Activated T-cell treated with anti-CD3 and anti-CD28 coated beads, Interleukin-2, amount 50 U/mL, for 1 hour (primary cell): ENCODE measurements around the gene C20orf144.

Experiments
- DNase-seq: peaks from one replicate; pipeline ENCODE4 v3.0.0-alpha.2; 2020

The C20orf144 gene

DNA sequence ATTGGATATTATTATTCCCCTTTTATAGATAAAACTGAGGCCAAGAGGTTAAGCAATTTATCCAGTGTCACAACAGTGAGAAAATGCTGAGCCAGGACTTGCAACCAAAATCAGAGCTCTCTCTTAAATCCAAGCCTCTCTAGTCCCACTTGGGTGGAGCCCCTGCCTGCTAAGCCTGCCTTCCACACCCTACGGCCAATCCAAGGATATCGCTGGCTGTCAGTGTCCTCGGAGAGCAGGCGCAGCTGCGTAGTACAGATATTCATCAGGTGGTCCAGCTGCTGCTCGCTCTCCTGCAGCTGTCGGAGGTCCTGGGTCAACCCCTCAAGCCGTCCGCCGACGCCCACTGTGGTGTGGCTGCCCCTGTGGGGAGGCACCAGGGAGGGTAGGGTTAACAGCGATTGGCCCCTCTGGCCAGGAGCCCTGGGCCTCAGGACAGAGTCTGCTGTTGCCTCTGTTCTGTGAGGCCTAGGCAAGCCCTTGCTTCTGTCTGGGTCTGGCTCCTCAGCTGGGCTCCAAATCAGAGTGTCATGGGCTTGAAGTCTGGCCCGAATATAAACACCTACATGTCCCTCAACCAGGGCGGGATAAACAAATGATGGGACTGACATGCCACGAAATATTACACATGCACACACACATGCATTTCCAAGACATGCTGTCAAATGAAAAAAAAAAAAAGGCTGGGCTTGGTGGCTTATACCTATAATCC, 16.0 kb downstream of the C20orf144 start:
- DNase-seq = no peak

DNA sequence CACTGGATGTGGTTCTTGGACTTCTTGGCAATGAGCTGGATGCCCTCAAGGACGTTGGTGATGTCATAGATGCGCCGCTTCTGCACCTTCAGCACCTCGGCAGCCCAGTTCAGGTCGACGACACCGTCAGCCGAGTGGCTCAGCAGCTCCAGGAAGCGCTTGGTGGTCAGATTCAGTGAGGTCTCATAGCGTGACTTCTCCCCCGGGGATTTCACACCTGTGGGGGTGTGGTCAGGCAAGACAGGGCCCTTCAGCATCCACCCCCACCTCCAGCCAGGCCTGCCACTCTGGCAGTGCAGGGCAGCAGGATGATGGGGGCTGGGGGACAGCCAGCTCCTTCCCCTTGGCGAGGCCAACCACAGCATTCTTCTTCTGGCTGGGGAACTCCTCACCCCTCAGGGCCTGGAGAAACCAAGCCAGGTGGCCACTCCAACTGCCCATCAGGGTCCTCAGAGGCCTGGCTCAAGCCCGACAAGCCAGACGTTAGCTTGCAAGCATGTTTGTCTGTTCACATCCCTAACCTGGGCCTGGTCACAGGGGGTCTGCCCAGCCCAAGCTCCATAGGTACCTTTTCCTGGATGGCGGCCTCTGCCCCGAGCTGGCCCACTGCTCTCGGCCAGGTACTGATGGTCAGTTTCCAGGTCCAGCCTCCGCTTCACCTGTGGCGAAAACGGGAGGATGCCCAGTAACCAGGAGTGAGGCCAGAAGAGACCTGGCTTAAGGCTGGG, 17.8 kb downstream of the C20orf144 start:
- peak; percentile 49 for DNase-seq

DNA sequence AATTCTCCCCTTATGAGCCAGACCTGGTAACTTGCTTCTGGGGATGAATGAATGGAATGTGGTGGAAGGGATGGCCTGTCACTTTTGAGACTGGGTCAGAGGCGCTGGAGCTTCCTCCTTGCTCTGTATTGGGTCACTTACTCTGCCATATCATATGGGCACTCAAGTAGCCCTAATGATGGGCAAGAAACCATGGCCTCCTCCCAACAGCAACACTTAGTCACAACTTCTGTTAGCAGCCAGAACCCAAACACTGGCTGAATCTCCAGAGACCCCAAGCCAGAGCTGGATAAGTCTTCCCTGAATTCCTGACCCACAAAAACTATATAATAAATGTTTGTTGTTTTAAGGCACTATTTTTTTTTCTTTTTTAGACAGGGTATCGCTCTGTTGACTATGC, 18.6 kb downstream of the C20orf144 start:
- no peak for DNase-seq

DNA sequence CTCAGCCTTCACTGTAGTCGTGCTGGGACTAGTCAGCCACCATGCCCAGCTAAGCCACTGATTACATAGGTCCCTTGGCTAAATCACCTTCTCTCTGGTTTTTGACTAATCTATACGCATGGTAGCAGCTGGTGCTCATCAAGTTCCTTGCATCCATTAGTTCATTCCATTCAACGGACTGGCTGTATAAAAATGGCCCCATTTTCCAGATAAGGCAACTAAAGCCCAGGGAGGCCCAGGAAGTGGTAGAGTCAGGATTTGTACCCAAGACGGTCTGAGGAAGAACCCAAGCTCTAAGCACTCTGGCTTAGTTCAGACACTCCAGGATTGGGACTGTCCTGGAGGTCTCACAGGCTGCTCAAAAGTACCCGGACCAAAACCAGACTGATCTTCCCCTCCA, 19.2 kb downstream of the C20orf144 start:
- DNase-seq = no peak

DNA sequence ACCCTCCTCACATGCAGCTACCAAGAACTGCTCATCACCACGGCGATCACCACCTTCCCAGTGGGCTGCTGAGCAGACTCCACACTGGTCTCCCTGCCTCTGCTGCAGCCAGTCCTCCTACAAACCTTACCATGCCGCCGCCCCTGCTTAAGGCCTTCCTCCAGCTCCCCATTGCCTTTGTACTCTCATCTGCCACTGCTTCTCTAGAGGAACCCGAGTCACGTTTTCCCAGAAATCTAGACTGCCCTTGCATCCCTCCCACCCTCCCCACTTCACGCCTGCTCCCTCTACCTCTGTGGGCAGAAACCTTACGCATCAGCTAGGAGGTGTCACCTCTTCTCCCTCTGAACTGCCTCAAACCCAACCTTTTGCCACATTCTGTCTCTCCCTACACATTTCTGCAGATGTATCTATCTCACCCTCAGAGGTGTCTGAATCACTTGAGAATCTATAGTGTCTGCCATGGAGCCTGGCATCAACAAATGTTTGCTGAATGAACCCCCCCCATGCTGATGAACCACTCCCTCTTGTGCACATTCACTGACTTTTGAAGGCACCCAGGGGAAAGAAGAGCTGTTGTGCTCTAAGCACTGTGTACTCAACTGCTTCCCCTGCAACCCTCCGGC, 19.7 kb downstream of the C20orf144 start:
- no peak for DNase-seq

DNA sequence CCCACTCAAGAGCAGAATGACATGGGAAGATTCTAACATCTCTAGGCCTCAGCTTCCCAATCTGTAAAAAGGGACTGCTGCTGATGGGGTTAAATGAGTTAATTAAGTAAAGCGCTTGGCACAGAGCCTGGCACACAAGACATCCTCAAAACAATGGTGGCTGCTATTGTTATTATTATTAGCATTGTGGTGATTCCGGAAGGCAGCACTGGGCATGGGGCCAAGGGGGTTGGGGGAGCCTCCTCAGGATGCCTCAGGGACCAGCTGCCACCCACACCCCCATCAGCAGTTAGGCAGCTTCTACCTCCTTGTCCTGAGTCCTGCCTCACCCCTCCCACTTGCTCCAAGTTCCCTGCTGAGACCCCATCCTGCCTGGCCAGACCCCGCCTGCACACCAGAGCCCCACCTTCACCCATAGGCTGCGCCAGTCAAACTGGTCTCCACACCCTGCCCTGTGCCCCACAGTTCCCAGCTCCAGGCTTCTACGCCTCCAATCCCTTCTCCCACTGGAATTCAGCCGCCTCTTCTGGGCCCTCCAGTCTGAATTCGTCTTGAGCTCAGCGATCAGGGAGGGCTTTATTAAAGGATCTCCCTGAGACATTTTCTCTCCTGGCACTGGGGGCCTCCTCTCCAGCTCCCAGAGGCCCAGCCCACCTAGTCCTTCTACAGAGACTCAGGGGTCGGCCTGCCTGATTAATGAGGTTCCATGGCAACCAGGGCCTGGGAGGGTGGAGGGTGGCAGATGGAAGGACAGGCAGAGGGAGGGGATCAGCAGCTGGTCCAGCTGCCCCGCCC, 22.6 kb downstream of the C20orf144 start:
- no peak for DNase-seq

DNA sequence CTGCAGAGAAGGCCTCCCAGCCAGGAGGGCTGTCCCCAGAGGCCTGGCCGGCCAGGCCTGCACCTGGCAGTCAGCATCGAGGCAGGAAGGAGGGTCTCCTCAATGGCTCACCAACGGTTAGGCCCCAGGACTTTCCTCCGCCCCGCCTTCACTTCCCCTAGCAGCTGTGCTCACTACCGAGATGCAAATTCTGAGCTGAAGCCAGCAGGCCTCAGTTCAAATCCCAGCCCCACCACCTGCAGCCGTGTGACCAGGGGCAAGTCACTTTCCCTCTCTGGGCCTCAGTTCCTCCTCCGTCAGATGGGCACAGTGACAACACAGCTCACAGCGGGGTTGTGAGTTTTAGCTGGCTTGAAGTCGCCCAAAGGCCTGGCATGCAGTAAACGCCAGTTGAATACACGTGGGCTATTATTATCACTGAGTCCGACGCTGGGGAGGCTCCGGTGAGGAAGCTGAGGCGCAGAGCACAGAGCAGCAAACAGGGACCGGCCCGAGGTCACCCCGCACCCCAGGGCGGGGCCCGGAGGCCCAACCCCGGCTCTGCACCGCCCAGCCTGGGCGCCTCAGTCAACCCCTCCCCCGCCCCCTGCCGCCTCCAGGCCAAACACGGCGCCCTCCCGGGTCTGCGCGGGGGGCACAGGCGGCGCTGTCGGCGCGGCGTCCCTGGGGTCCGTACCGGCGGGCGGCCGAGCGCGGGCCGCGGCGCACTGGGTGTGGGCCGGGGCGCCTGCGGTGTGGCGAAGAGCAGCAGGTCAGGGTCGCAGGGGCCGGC, 23.4 kb downstream of the C20orf144 start:
- DNase-seq = peak; percentile 46

DNA sequence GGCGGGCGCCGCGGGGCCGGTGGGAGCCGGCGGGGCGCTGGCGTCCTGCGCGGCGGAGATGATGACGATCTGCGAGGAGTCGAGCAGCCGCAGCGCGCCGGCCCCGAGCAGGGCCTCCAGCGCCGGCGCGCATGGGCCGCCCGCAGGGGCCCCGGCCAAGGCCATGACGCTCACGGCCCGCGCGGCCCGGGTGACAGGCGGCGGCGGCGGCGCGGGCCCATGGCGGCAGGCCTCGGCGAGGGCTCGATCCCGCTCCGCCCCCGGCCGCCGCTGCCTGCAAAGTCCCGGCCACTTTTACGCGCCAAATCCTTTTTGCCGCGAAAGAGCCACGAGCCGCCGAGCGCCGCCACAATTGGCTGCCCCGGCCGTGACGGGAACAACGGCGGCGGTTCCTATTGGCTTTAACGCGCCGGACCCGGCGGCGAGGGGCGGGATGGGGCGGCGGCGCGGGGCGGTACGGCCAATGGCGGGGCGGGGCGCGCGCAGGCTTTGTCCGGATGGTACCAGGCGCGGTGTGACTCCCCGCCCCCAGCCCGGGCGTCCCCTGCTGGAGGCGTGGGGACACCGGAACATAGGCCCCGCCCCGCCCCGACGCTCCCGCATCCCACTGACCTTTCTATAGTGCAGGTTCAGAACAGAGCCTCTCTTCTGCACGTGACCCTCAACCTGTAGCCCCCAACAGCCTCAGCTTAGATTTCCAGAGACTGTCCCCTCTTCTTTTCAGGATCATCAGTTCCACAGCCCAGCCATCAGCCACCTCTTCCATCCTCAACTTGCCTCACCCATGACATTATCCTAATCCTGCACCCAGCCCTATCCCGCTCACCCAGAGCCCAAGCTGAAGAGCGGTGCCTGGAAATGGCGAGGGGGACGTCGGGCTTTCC, 24.2 kb downstream of the C20orf144 start, which contains the start of gene E2F1:
TSS of gene E2F1 (minus strand) at position 286 of the 884 bp plus-strand sequence. CDS start at position 165, 121 bp downstream.
- DNase-seq = peak; percentile 95

DNA sequence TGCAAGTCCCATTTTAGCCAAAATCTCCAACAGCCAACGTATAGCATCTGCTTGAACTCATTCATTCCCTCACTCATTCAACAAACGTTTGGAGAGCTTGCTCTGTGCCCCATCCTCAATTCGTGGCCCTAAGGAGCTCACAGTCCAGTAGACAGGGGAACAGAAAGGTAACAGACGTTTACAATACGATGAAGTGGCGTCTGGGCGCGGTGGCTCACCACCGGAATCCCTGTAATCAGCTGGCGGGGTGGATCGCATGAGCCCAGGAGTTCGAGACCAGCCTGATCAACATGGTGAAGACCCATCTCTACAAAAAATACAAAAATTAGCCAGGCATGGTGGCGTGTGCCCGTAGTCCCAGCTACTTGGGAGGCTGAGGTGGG, 24.8 kb downstream of the C20orf144 start:
- DNase-seq = no peak

DNA sequence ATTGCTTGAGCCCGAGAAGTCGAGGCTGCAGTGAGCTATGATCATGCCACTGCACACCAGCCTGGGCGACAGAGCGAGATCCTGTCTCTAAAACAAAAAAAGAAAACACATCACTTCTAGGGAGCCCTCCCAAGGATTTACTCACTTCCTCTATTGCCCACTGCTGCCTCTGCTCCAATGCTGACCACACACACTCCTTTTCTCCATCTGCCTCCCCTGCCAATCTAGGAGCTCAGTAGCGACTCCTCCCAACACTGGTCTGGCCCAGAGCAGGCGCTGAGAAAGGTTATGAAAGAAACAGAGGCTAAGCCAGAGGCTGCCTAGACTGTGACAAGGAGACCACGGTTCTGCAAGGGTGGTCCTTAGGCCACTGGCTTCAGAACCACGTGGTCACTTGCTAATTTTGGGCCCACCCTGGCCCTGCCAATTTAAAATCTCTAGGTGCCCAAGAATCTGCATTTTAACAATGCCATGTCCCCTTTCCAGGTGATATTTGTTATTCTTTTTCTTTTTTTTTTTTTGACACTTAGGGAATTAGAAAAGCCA, 25.3 kb downstream of the C20orf144 start:
- no peak for DNase-seq

DNA sequence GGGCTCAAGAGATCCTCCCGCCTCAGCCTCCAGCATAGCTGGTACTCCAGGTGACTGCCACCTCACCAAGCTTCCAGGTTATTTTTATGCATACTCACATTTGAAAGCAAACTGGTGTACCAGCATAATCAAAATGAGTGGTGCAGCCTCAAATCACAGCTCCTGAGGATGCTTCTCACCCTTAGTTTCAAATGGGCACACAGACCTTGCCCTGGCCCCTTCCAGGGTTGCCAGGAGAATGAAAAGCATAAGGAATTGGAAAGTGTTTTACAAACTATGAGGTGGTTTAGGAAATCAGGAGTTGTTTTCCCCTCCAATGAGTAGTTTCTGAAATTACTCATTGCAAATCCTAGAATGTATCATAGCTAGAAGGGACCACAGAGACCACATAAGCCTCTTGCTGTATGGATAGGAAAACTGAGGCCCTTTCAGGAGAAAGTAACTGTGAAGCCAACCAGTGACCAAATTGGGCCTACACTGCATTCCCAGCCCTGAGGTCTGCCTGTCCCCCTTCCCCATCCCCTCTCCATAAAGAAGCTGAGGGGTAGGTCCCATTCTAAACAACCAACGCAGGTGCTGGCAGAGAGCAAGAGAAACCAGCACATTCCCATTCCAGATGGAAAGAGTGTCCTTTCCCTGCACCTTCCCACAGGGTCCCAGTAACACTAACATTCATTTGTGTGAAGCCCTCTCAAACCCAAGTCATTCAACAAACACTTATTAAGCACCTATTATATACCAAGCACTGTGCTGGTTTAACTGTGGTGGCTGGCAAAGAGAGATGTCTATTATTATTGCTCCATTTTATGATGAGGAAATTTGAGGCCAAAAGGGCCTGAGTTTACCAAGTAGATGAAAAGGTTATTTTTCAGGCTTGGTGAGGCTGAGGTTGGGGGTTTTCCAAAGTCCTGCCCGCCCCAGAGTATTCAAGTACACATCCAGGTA, 26.1 kb downstream of the C20orf144 start:
- no peak for DNase-seq

DNA sequence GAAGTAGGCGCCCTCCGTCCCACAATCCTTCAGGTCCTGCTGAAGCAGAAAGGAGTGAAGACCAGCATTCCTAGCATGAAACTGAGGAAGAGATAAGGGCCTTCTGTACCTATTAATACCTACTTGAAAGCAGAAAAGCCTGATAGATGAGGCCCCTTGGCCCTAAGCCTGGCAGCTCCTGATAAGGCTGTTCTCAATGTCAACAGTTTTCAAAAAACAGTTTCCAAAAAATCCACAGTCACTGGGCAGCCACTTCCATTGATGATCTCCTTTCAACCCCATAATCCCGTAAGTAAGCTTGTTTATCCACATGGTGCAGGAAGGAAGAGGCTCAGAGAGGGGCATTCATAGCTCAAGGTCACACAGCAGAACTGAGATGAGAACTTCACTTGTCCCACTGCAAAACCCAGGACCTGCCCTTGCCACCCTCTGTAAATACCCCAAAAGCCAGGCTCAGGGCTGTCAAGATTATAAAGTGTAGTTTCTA, 26.9 kb downstream of the C20orf144 start:
- DNase-seq = no peak

DNA sequence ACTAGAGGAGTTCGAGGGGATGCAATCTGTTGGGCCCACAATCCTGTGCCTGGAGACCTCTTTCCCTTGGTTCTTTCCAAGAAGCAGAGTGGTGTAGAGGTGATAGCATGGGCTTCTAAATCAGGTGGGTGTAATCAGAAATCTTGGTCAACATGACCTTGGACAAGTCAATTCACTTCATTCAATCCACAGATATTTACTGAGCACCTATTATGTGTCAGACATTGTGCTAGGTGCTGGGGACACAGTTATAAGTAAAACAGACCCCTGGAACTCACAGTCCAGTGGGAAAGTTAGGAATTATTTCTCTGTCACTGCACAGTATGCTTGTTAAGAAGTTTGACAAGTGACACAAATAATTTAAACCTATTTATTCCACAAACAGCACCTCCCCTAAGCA, 27.4 kb downstream of the C20orf144 start:
- DNase-seq = no peak

DNA sequence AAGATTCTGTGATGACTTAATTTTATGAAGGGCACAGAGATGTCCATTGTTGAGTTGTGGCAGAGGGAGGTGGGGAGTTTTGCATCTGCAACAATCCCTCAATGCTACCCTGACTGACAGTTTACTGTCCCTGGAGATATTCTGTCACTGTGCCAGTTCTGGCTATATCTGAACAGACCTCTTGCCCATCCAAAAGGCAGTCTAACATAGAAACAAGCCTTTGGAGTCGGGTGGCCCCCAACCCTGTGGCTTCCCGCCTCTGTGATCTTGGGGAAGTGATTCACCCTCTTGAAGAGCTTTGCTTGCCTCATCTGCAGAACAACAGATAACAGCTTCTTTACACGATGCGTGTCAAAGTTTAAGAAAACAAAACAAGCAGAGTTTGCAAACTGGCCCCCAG, 27.8 kb downstream of the C20orf144 start:
- DNase-seq = peak; percentile 64

DNA sequence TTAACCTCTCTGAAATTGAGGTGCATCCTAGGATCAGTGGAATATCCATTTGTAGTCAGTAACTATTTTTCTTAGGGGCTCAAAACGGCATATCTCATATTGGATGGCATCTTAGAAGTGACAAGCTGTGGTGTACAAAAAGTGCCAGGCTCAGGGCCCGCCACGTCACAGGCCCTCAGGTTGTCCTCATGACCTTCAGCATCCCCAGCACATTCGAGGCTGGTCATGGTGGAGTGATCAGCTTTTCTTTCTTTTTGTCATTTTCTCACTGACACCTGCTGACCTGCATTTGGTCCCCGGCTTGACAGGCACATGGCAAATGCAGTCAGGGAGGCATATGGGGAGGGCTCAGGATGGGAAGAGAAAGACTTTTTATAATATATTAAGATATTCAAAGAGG, 31.2 kb downstream of the C20orf144 start:
- DNase-seq = no peak

DNA sequence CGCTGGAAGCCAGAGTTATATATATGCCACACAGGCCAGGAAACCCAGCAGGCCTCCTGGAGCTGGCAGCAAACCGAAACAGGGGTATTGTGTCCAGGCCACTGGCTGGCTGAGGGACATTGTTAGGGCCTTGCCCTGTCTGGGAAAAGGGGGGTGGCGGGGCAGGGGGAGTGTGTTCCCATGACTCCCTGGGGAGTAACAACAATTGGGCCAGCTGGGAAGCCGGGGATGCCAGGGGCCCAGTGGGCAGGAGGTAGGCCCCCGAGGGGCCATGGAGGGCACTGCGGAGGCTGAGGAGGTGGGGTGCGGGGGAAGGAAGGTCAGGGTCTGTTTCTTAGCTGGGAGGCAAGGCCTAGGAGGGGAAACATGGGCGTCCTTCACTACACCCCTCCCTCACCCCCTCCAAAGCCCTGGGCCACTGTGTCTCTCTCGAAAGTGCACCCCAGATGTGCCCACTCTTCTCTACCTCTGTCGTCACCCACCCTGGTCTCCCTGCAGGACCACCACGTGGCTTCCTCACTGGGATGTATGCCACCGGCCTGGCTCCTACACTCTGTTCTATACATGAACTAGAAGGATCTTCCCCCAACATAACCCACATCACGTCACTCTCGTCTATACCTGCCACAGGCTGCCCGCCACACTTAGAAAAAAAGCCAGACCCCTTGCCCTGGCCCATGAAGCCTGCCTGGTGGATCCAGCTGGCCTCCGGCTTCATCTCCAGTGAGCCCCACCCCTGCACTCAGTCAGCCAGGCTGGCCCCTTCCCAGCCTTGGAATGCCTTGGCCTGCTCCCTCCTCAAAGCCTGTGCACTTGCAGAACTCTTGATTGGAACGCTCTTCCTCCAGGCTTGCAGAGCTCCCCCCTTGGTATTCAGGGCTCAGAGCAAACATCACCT, 31.9 kb downstream of the C20orf144 start:
- DNase-seq = no peak

DNA sequence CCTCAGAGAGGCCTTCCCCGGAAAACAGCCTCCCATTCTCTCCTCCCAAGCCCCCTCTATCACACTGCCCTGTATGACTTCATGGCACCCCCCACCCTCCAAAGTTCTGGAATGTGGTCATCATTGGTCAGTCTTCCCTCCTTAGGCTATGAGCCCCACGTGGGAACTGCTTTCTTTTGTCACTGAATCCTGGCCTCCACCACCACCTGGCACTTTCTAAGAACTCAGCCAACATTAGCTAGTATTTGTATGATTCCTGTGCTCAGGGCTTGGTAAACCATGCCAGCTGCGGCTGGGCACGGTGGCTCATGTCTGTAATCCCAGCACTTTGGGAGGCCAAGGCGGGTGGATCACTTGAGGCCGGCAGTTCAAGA, 32.5 kb downstream of the C20orf144 start:
- DNase-seq = no peak

DNA sequence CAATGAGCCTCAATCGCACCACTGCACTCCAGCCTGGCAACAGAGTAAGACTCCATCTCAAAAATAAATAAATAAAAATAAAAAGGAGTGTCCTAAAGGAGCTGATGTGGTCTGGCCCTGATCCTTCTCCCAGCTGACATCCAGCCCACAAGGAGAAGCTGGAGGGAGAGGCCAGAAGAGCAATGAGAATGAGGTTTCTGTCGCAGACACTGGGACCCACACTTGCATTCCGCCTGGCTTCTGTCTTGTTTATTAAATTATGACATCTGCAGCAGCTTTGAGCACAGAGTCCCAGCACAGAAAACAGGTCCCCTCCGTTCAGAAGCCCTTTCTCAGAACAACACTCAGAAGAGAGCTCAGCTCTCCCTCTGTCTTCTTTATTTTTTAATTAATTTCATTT, 34.3 kb downstream of the C20orf144 start:
- DNase-seq = no peak

DNA sequence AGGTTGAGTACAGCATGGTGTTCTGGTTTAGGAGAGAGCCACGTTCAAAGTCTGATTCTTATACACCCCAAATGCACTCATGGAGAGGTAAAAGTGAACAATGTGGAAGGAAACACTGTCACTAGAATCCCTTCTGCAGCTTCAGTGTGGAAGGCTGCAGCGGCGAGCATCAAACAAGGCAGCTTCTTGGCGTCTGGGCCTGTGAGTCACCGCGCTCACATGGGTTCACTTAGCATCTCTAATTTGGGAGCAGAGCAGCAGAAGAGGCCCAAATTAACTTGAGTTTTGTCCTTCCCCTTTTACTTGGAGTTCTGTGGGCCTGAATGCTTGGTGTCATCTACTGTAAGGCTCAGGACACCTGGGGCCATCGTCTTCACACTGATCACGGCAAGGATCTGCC, 35.0 kb downstream of the C20orf144 start:
- DNase-seq = no peak
